ENCODE data around the gene BRSK1. TPM values are rescaled to one million over a fixed set of nuclear protein-coding genes. Genes with fewer than 3 reads are reported as not detected.

Gene BRSK1
- total and polyA plus RNA-seq, 2 of the 8 experiments (the other 6 are each of a cell fraction or from before 2014, with no cell fraction given): 27.6 to 32.7 TPM

DNA sequence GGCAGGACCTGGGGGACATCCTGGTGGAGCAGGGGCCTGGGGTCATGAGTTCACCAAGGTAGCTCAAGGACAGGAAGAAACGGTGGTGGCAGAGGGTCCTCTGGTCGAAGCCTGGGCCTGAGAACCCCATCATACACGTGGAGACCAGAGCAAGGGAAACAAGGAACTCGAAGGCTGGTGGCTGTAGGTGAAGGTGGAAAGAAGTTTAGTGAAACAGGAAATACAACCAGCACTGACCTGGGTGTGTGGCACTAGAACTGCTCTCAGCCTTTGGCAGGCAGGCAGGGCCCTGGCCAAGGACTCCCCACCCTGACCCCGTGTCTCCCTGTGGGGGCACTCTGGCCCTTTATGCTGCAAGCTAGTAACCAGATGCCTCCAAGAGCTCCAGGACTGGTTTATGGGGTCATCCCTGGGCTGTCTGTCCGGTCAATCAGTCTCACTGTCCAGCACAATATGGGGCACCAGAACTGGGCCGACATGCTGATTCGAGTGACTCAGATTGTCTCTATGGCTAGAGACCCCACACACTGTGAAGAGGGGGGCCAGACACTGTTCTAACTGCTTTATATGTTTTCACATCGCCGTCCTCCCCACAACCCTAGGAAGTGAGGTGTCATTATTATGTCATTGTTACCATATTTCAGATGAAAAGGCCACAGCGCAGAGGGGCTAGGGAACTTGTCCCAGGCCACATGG is 67.0 kb downstream of the BRSK1 start (continued):
- TF ChIP-seq RNF2 (IDR thresholded peaks at IDR 0.05; ENCODE audit: borderline replicate concordance, low read depth, low read length, missing control alignments, poor library complexity, severe bottlenecking) (no peak), RBBP5 (IDR thresholded peaks at IDR 0.05; ENCODE audit: borderline replicate concordance, low read depth, low read length) (no peak), TBP (IDR thresholded peaks at IDR 0.05; ENCODE audit: low read depth, low read length) (no peak)
- TF ChIP-seq, protein P1, sequence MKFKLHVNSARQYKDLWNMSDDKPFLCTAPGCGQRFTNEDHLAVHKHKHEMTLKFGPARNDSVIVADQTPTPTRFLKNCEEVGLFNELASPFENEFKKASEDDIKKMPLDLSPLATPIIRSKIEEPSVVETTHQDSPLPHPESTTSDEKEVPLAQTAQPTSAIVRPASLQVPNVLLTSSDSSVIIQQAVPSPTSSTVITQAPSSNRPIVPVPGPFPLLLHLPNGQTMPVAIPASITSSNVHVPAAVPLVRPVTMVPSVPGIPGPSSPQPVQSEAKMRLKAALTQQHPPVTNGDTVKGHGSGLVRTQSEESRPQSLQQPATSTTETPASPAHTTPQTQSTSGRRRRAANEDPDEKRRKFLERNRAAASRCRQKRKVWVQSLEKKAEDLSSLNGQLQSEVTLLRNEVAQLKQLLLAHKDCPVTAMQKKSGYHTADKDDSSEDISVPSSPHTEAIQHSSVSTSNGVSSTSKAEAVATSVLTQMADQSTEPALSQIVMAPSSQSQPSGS (IDR thresholded peaks at IDR 0.05; ENCODE audit: low read length): no peak
